IPS-18a (cell line): ENCODE data around the gene PLEKHA4.
"Not testable (repeated sequence)": the region's sequence is repeated elsewhere in the genome, so short reads cannot be mapped to it uniquely, and the experiment has no call there.

Source experiments
- H3K27ac ChIP-seq: one replicate; pipeline ENCODE4 v1.5.1; 2013; ENCODE audit warnings: low read length
- H3K27me3 ChIP-seq: one replicate; pipeline ENCODE4 v1.6.1; 2013; ENCODE audit warnings: mild to moderate bottlenecking, low read length; ENCODE audit not compliant: control insufficient read depth, insufficient read depth
- H3K36me3 ChIP-seq: one replicate; pipeline ENCODE4 v1.6.1; 2013; ENCODE audit warnings: low read depth, low read length; ENCODE audit not compliant: control insufficient read depth
- H3K4me1 ChIP-seq: one replicate; pipeline ENCODE4 v1.6.1; 2013; ENCODE audit warnings: low read depth, low read length; ENCODE audit not compliant: control insufficient read depth
- H3K4me3 ChIP-seq: one replicate; pipeline ENCODE4 v1.5.1; 2013; ENCODE audit warnings: low read length
- H3K9ac ChIP-seq: one replicate; pipeline ENCODE4 v1.6.1; 2013; ENCODE audit warnings: mild to moderate bottlenecking, low read length, moderate library complexity
- H3K9me3 ChIP-seq: one replicate; pipeline ENCODE4 v1.6.1; 2013; ENCODE audit warnings: low read depth, low read length; ENCODE audit not compliant: control insufficient read depth

The PLEKHA4 gene

GRCh38 chr19:48787331-48787730 lies 81.1 kb downstream of the PLEKHA4 start:
- not testable (repeated sequence) for H3K9ac ChIP-seq, H3K9me3 ChIP-seq, H3K4me1 ChIP-seq, H3K27ac ChIP-seq, H3K36me3 ChIP-seq, H3K4me3 ChIP-seq, H3K27me3 ChIP-seq
